Astrocyte of the spinal cord (primary cell): Measurements from ENCODE around the gene ACOX1.
"Not testable (repeated sequence)": the region's sequence is repeated elsewhere in the genome, so short reads cannot be mapped to it uniquely, and the experiment has no call there.

ENCODE experiments used
- DNase-seq: peaks from one replicate; pipeline ENCODE4 v3.0.0; 2011; ENCODE audit warnings: low read depth, low spot score
- H3K4me3 ChIP-seq: 2 replicates; pipeline ENCODE4 v1.5.1; 2011; ENCODE audit warnings: low read depth, mild to moderate bottlenecking, low read length, moderate library complexity
- CTCF ChIP-seq: IDR thresholded peaks from 2 replicates; pipeline ENCODE4 v1.5.1; 2012; ENCODE audit warnings: low read depth, mild to moderate bottlenecking, low read length, inconsistent platforms
- in situ Hi-C: cut with HindIII; loops from 2 replicates; pipeline ENCODE4 v1.10.0; 2017; ENCODE audit warnings: low sequenced_read_pairs

The ACOX1 gene

GRCh38 chr17:75970626-75971025, 8.3 kb downstream of the ACOX1 start:
- H3K4me3 ChIP-seq, result no peak overlapping the region
- no peak for TF ChIP-seq CTCF
- in situ Hi-C loops, result no loop called here
- DNase-seq, result no peak

- TF ChIP-seq CTCF, result no peak
- no peak overlapping the region for H3K4me3 ChIP-seq
- in situ Hi-C loops, result no loop called here
- no peak for DNase-seq
Observed at GRCh38 chr17:75970011-75970523, 8.9 kb downstream of the ACOX1 start.

GRCh38 chr17:75969044-75969443, 9.9 kb downstream of the ACOX1 start:
- DNase-seq, in situ Hi-C loops: not testable (repeated sequence)

GRCh38 chr17:75965468-75965867, 13.5 kb downstream of the ACOX1 start:
- DNase-seq, result no peak
- H3K4me3 ChIP-seq, result no peak overlapping the region
- no peak for TF ChIP-seq CTCF
- in situ Hi-C loops, result no loop called here

More at GRCh38 chr17:75969044-75969443, 9.9 kb downstream of the ACOX1 start:
- not testable (repeated sequence) for H3K4me3 ChIP-seq

- DNase-seq, result no peak
- in situ Hi-C loops, result no loop called here
- TF ChIP-seq CTCF, result no peak
- H3K4me3 ChIP-seq, result no peak overlapping the region
Observed at GRCh38 chr17:75959839-75960511, 19.0 kb downstream of the ACOX1 start.

- in situ Hi-C loops, result no loop called here
- H3K4me3 ChIP-seq, result no peak overlapping the region
- no peak for TF ChIP-seq CTCF
- DNase-seq, result no peak
Observed at GRCh38 chr17:75959051-75959838, 19.7 kb downstream of the ACOX1 start.
